ENCODE data around the gene AHRR.

GRCh38 chr5:433836-434235 is 112.3 kb downstream of the AHRR start:
- TF ChIP-seq CBX8 (IDR thresholded peaks at IDR 0.05) (no peak), JUN (IDR thresholded peaks at IDR 0.05) (no peak)
